A673 (cell line): ENCODE measurements around the gene HOXA1. TPM values are rescaled to one million over a fixed set of nuclear protein-coding genes. Genes with fewer than 3 reads are reported as not detected.

Experiments used
- BruUV-seq: library from RNA; stranded (reverse); fragments of 400-500 nt; replicated peaks from 2 replicates; lab custom pipeline; 2021; lab: Mats Ljungman, UMichigan
- CTCF ChIA-PET: fragments of 300-600 bp; sonication (Branson Sonifier 250); formaldehyde crosslinking; loops from one replicate; lab custom pipeline; 2022; ENCODE audit warnings: antibody characterized with exemption; lab: Charles Lee
- POLR2A ChIA-PET: fragments of 300-600 bp; sonication (Branson Sonifier 250); formaldehyde crosslinking; loops from one replicate; lab custom pipeline; 2022; ENCODE audit warnings: antibody characterized with exemption; ENCODE audit not compliant: low non-redundant PET; lab: Charles Lee
- DNase-seq: peaks from one replicate; pipeline ENCODE4 v3.0.0-alpha.2; 2015; ENCODE audit warnings: low spot score
- H3K27ac ChIP-seq: fragments of 200-600 bp; sonication (generic); 2 replicates; pipeline ENCODE4 v1.5.1; 2016; ENCODE audit warnings: mixed run types, low read depth, mild to moderate bottlenecking, mixed read lengths, antibody characterized with exemption, low read length; ENCODE audit not compliant: poor library complexity, severe bottlenecking
- H3K27me3 ChIP-seq: fragments of 200-600 bp; sonication (generic); replicated peaks from 2 replicates; pipeline ENCODE4 v1.6.1; 2017; ENCODE audit warnings: mixed run types, low read depth, mild to moderate bottlenecking, mixed read lengths, antibody characterized with exemption, low read length; ENCODE audit not compliant: insufficient read depth, poor library complexity
- H3K36me3 ChIP-seq: fragments of 200-600 bp; sonication (generic); 2 replicates; pipeline ENCODE4 v1.6.1; 2016; ENCODE audit warnings: mixed run types, mild to moderate bottlenecking, mixed read lengths, antibody characterized with exemption, low read length; ENCODE audit not compliant: insufficient read depth, poor library complexity, severe bottlenecking
- H3K4me1 ChIP-seq: fragments of 200-600 bp; sonication (generic); 2 replicates; pipeline ENCODE4 v1.6.1; 2017; ENCODE audit warnings: mixed run types, mild to moderate bottlenecking, mixed read lengths, antibody characterized with exemption, low read length; ENCODE audit not compliant: insufficient read depth, poor library complexity, severe bottlenecking
- H3K4me3 ChIP-seq: fragments of 200-600 bp; sonication (generic); 2 replicates; pipeline ENCODE4 v1.5.1; 2016; ENCODE audit warnings: low read depth, mixed run types, mild to moderate bottlenecking, mixed read lengths, low read length; ENCODE audit not compliant: poor library complexity, severe bottlenecking
- H3K9me3 ChIP-seq: fragments of 200-600 bp; sonication (generic); 2 replicates; pipeline ENCODE4 v1.6.1; 2016; ENCODE audit warnings: mixed run types, low read depth, mild to moderate bottlenecking, mixed read lengths, antibody characterized with exemption, low read length; ENCODE audit not compliant: poor library complexity, severe bottlenecking
- EZH2 ChIP-seq: fragments of 200-600 bp; sonication (generic); IDR thresholded peaks from 2 replicates; pipeline ENCODE4 v1.6.1; 2017; ENCODE audit warnings: borderline replicate concordance, low read depth, mild to moderate bottlenecking, mixed read lengths, antibody characterized with exemption, low read length; ENCODE audit not compliant: poor library complexity, severe bottlenecking
- intact Hi-C: fragments of 100-400 bp; cut with micrococcal nuclease; formaldehyde crosslinking; loops from one replicate; pipeline ENCODE4 v1.10.0; 2022; ENCODE audit not compliant: unreplicated experiment
- total RNA-seq: library from RNA; stranded (reverse); gene quantifications from 2 replicates; pipeline ENCODE4 v1.2.3, GENCODE V29; 2021
- TF ChIP-seq, protein P1 (sequence below): fragments of 300-800, 200-600 bp; sonication (generic); conservative IDR thresholded peaks from 2 replicates; pipeline ENCODE4 v1.5.1; 2017; ENCODE audit warnings: low read depth, mild to moderate bottlenecking, antibody characterized with exemption, low read length, moderate library complexity, mixed read lengths

The HOXA1 gene
- total RNA-seq, 1 experiment from 2014 or later: not detected

DNA sequence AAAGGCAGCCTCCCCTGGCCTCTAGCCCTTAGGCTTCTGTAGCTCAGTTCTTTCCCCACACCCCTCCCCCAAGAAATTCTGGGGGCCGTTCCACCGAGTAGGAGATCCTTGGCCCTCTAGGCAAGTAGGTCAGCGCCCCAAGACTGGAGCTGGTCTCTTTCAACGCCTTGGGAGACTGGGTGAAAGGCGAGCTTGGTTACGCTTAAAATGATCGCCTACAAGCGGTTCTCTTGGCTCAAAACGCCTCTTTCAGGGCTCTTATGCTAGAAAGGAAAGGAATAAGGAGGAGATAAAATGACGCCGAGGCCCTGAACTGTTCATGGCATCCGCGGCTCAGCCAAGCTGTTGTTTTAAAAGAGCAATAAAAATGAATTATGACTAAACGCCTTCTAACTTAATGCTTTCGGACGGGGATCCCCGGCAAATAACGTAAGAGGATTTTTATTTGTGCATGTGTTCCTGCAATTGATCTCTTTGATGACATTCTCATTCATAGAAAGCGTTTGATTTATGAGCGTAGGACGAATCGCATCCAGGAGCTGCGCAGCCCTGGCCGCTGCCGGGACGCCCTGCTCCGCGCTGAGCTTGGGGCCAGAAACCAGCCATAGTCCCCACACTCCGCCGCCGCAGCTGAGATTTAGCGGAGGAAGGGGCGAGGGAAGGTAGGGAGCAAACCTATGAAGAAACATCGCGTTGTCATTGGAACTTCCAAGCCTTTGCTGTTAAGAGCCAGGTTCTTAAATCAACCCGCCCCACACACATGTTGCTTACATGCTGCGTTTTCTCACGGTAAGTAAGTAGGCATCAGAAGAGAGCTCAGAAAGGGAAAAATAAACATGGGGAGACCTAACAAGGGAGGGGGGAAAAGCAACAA lies 3.0 kb upstream of the HOXA1 start:
- TF ChIP-seq, protein P1, sequence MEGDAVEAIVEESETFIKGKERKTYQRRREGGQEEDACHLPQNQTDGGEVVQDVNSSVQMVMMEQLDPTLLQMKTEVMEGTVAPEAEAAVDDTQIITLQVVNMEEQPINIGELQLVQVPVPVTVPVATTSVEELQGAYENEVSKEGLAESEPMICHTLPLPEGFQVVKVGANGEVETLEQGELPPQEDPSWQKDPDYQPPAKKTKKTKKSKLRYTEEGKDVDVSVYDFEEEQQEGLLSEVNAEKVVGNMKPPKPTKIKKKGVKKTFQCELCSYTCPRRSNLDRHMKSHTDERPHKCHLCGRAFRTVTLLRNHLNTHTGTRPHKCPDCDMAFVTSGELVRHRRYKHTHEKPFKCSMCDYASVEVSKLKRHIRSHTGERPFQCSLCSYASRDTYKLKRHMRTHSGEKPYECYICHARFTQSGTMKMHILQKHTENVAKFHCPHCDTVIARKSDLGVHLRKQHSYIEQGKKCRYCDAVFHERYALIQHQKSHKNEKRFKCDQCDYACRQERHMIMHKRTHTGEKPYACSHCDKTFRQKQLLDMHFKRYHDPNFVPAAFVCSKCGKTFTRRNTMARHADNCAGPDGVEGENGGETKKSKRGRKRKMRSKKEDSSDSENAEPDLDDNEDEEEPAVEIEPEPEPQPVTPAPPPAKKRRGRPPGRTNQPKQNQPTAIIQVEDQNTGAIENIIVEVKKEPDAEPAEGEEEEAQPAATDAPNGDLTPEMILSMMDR: no peak
- peak; percentile 99 for TF ChIP-seq EZH2
- no peaks in the 10 kb centered on the region for H3K9me3 ChIP-seq
- CTCF ChIA-PET: no interaction called here
- peaks cover 100% of the 10 kb centered on the region for H3K27me3 ChIP-seq
- POLR2A ChIA-PET: no interaction called here
- intact Hi-C loops: no loop called here
- no peaks in the 10 kb centered on the region for H3K36me3 ChIP-seq
- DNase-seq: no peak
- no peak overlapping the region for H3K27ac ChIP-seq
- no peak overlapping the region for H3K4me3 ChIP-seq
- BruUV-seq: no TSS peak
- H3K4me1 ChIP-seq: peaks cover 10% of the 10 kb centered on the region

DNA sequence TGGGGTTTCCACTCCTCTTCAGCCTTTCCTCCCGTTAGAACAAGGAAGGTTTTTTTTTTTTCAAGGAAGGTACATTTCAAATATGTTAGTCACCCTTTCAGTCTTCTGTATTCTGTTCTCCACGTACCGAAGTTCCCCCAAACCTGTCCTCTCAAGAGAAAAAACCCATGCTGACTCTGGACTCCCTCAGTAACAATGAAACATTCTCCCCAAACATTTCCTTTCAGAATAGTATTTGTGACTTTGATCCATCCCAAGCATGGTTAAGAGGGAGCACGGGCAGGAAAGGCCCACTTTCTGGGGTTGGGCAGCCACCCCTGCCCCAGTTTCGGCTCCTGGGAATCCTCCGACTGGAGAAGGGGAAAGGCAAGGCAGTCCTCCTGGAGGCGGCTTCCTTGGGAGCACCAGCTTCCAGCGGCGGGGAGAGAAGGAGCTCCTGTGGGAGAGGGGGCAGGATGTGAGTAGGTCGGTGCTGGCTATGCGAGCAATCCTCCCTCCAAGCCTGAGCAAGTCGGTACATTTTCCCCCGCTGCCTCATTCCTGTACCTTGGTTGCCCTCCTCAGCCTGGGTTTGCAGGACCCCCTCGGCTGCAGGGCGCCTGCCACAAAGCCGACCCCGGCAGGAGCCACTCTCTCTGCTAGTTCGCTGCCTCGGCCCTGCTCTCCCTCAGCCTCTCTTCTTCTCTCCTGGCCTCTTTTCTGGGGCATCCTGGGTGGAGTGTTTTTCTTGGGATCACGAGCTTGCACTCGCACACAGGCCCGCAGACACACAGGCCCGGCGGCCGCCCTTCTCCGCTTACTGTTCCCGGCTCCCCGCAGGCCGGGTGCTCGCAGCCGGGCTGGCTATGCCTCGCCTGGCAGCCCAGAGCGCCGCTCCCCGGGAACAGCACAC lies 2.1 kb upstream of the HOXA1 start:
- ChIA-PET CTCF (no interaction called here), POLR2A (no interaction called here)
- H3K27ac ChIP-seq: no peak overlapping the region
- peaks cover 100% of the 10 kb centered on the region for H3K27me3 ChIP-seq
- TF ChIP-seq, protein P1: no peak
- TF ChIP-seq EZH2: peak; percentile 64
- no peak for DNase-seq
- peaks cover 10% of the 10 kb centered on the region for H3K4me1 ChIP-seq
- H3K4me3 ChIP-seq: no peak overlapping the region
- intact Hi-C loops: no loop called here
- no peaks in the 10 kb centered on the region for H3K9me3 ChIP-seq
- H3K36me3 ChIP-seq: no peaks in the 10 kb centered on the region
- BruUV-seq: no TSS peak

DNA sequence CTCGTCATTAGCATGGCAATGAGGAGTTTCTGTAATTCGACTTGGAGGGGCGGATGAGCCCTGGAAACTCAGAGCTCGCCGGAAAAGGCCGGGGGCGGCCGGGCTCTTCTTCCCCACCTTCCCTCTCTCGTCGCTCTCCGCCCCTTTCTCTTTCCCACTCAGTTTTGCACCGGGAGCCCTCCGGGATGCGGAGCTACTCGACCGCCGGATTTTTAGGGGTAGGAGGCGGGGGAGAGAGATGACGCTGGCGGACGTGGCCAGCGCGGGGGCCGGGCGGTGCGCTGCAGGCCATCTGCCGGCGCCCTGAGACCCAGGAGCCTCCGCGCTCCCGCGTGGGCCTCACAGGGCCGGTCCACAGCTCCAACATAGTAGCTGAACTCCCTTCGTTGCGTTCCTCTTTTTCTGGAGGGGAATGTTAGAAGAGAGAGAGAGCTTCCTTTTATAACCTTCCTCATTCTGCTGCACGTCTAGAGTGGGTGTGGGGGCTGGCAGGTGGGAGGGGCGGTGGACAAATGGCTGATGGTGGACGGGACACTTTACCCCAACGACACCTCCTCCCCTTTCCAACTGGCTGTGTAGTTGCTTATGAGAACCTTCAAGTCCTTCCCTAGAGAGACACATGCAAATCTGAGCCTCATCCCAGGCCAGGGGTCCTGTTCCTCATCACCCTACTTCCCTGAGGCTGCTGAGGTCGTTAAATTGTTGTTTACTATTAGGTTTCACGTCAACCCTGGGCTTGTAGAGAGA lies 1.1 kb upstream of the HOXA1 start:
- ChIA-PET POLR2A (no interaction called here), CTCF (no interaction called here)
- intact Hi-C loops: no loop called here
- Histone ChIP-seq H3K4me3 (no peak overlapping the region), H3K4me1 (peaks cover 10% of the 10 kb centered on the region), H3K27me3 (peaks cover 100% of the 10 kb centered on the region), H3K36me3 (no peaks in the 10 kb centered on the region), H3K9me3 (no peaks in the 10 kb centered on the region), H3K27ac (no peak overlapping the region)
- no TSS peak for BruUV-seq
- DNase-seq: no peak
- TF ChIP-seq, protein P1: no peak
- TF ChIP-seq EZH2: peak; percentile 30
